Neural cell (in vitro differentiated cells): Measurements from ENCODE around the gene NCK1. TPM values are rescaled to one million over a fixed set of nuclear protein-coding genes. Genes with fewer than 3 reads are reported as not detected.

Experiments used
- H2AFZ ChIP-seq: fragments of 200-600, 300-800 bp; sonication (generic), shearing (Covaris generic); 2 replicates; pipeline ENCODE4 v1.6.0; 2014; ENCODE audit warnings: low read depth, mild to moderate bottlenecking, antibody characterized with exemption, low read length, moderate library complexity
- H3F3A ChIP-seq: fragments of 200-600 bp; shearing (Covaris generic); 2 replicates; pipeline ENCODE4 v1.6.1; 2016; ENCODE audit warnings: mild to moderate bottlenecking, moderate library complexity, mixed read lengths, antibody characterized with exemption, low read length; ENCODE audit not compliant: insufficient read depth, poor library complexity, severe bottlenecking
- H3K27ac ChIP-seq: fragments of 200-600, 300-800 bp; sonication (generic), shearing (Covaris generic); 2 replicates; pipeline ENCODE4 v1.5.1; 2014; ENCODE audit warnings: mild to moderate bottlenecking, low read length, moderate library complexity
- H3K27me3 ChIP-seq: fragments of 300-800, 200-600 bp; sonication (generic), shearing (Covaris generic); 2 replicates; pipeline ENCODE4 v1.6.0; 2014; ENCODE audit warnings: mild to moderate bottlenecking, low read depth, low read length, moderate library complexity; ENCODE audit not compliant: insufficient read depth
- H3K36me3 ChIP-seq: fragments of 300-800, 200-600 bp; sonication (generic), shearing (Covaris generic); 2 replicates; pipeline ENCODE4 v1.5.1; 2014; ENCODE audit warnings: mild to moderate bottlenecking, antibody characterized with exemption, low read length, moderate library complexity; ENCODE audit not compliant: insufficient read depth
- H3K4me2 ChIP-seq: fragments of 300-800, 200-600 bp; sonication (generic), shearing (Covaris generic); 2 replicates; pipeline ENCODE4 v1.6.0; 2014; ENCODE audit warnings: mild to moderate bottlenecking, low read length
- H3K4me3 ChIP-seq: fragments of 300-800, 200-600 bp; sonication (generic), shearing (Covaris generic); 2 replicates; pipeline ENCODE4 v1.5.1; 2014; ENCODE audit warnings: mild to moderate bottlenecking, low read length, moderate library complexity
- H3K79me2 ChIP-seq: fragments of 200-600 bp; shearing (Covaris generic); replicated peaks from 2 replicates; pipeline ENCODE4 v1.6.0; 2014; ENCODE audit warnings: mild to moderate bottlenecking, low read length, moderate library complexity; ENCODE audit not compliant: insufficient read depth
- H3K9ac ChIP-seq: fragments of 300-800, 200-600 bp; sonication (generic), shearing (Covaris generic); 2 replicates; pipeline ENCODE4 v1.6.1; 2016; ENCODE audit warnings: mild to moderate bottlenecking, low read length, mixed read lengths
- H3K9me2 ChIP-seq: fragments of 200-600 bp; shearing (Covaris generic); 2 replicates; pipeline ENCODE4 v1.6.1; 2016; ENCODE audit warnings: mild to moderate bottlenecking, low read length, mixed read lengths; ENCODE audit not compliant: insufficient read depth
- H3K9me3 ChIP-seq: fragments of 200-600, 300-800 bp; sonication (generic), shearing (Covaris generic); 2 replicates; pipeline ENCODE4 v1.6.1; 2016; ENCODE audit warnings: mild to moderate bottlenecking, mixed run types, low read length, moderate library complexity, mixed read lengths
- H4K20me1 ChIP-seq: fragments of 200-600 bp; shearing (Covaris generic); 2 replicates; pipeline ENCODE4 v1.6.1; 2016; ENCODE audit warnings: mild to moderate bottlenecking, mixed run types; ENCODE audit not compliant: insufficient read depth
- EP300 ChIP-seq: fragments of 450-650 bp; conservative IDR thresholded peaks from 2 replicates; pipeline ENCODE4 v1.6.1; 2014; ENCODE audit warnings: antibody characterized with exemption, mild to moderate bottlenecking, moderate library complexity; ENCODE audit not compliant: poor library complexity, severe bottlenecking
- EZH2 ChIP-seq: fragments of 200-600, 300-800 bp; shearing (Covaris generic), sonication (generic); IDR thresholded peaks from 2 replicates; pipeline ENCODE4 v1.6.1; 2014; ENCODE audit warnings: antibody characterized with exemption, low read length, borderline replicate concordance, mild to moderate bottlenecking; ENCODE audit not compliant: insufficient read depth, poor library complexity, severe bottlenecking
- MXI1 ChIP-seq: fragments of 450-650 bp; conservative IDR thresholded peaks from 2 replicates; pipeline ENCODE4 v1.6.1; 2014; ENCODE audit warnings: antibody characterized with exemption, mild to moderate bottlenecking; ENCODE audit not compliant: poor library complexity, severe bottlenecking
- POLR2AphosphoS5 ChIP-seq: IDR thresholded peaks from 2 replicates; pipeline ENCODE4 v1.6.1; 2012
- RAD21 ChIP-seq: fragments of 450-650 bp; conservative IDR thresholded peaks from 2 replicates; pipeline ENCODE4 v1.6.1; 2014; ENCODE audit warnings: antibody characterized with exemption, mild to moderate bottlenecking, moderate library complexity
- SMC3 ChIP-seq: fragments of 450-650 bp; conservative IDR thresholded peaks from 2 replicates; pipeline ENCODE4 v1.6.1; 2014; ENCODE audit warnings: antibody characterized with exemption, mild to moderate bottlenecking, moderate library complexity; ENCODE audit not compliant: poor library complexity
- TAF1 ChIP-seq: IDR thresholded peaks from 2 replicates; pipeline ENCODE4 v1.6.1; 2012; ENCODE audit warnings: low read depth
- polyA plus RNA-seq: library from polyadenylated mRNA; depleted of rRNA; stranded (reverse); fragments of >200 nt; gene quantifications from 2 replicates; pipeline ENCODE4 v1.2.3, GENCODE V29; 2014
- TF ChIP-seq, protein P1 (sequence below): IDR thresholded peaks from 2 replicates; pipeline ENCODE4 v1.6.1; 2012; ENCODE audit warnings: borderline replicate concordance
- TF ChIP-seq, protein P2 (sequence below): fragments of 450-650 bp; IDR thresholded peaks from 2 replicates; pipeline ENCODE4 v1.5.1; 2014; ENCODE audit warnings: antibody characterized with exemption, mild to moderate bottlenecking, moderate library complexity; ENCODE audit not compliant: poor library complexity, severe bottlenecking

NCK1 gene
- polyA plus RNA-seq, 1 donor from 2014 or later = 21.5 TPM

DNA sequence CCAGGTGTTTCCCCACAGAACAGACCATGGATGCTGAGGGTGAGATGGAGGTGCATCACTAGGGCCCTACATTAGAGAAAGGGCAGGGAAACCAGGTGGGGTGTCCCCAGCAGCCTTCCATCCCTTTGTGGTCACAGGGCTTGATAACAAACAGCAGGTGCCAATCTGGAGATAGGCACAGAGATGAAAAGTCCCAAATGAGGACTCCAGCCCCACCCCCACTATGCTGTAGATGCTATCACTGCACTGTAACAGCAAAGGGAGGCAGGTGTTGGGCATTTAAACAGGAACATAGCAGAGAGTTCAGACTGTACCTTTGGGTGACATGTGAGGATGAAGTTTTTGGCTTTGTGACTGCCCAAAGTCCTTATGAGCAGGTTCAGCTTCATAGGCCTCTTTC lies 117.2 kb downstream of the NCK1 start:
- H3K79me2 ChIP-seq = no peaks in the 10 kb centered on the region
- no peak overlapping the region for H3K4me2 ChIP-seq
- H3F3A ChIP-seq = no peaks in the 10 kb centered on the region
- TF ChIP-seq EP300 = no peak
- no peak for TF ChIP-seq SMC3
- no peak for TF ChIP-seq EZH2
- no peak for TF ChIP-seq TAF1
- no peak for TF ChIP-seq POLR2AphosphoS5
- no peak for TF ChIP-seq MXI1
- TF ChIP-seq, protein P1, sequence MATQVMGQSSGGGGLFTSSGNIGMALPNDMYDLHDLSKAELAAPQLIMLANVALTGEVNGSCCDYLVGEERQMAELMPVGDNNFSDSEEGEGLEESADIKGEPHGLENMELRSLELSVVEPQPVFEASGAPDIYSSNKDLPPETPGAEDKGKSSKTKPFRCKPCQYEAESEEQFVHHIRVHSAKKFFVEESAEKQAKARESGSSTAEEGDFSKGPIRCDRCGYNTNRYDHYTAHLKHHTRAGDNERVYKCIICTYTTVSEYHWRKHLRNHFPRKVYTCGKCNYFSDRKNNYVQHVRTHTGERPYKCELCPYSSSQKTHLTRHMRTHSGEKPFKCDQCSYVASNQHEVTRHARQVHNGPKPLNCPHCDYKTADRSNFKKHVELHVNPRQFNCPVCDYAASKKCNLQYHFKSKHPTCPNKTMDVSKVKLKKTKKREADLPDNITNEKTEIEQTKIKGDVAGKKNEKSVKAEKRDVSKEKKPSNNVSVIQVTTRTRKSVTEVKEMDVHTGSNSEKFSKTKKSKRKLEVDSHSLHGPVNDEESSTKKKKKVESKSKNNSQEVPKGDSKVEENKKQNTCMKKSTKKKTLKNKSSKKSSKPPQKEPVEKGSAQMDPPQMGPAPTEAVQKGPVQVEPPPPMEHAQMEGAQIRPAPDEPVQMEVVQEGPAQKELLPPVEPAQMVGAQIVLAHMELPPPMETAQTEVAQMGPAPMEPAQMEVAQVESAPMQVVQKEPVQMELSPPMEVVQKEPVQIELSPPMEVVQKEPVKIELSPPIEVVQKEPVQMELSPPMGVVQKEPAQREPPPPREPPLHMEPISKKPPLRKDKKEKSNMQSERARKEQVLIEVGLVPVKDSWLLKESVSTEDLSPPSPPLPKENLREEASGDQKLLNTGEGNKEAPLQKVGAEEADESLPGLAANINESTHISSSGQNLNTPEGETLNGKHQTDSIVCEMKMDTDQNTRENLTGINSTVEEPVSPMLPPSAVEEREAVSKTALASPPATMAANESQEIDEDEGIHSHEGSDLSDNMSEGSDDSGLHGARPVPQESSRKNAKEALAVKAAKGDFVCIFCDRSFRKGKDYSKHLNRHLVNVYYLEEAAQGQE = no peak
- TF ChIP-seq, protein P2, sequence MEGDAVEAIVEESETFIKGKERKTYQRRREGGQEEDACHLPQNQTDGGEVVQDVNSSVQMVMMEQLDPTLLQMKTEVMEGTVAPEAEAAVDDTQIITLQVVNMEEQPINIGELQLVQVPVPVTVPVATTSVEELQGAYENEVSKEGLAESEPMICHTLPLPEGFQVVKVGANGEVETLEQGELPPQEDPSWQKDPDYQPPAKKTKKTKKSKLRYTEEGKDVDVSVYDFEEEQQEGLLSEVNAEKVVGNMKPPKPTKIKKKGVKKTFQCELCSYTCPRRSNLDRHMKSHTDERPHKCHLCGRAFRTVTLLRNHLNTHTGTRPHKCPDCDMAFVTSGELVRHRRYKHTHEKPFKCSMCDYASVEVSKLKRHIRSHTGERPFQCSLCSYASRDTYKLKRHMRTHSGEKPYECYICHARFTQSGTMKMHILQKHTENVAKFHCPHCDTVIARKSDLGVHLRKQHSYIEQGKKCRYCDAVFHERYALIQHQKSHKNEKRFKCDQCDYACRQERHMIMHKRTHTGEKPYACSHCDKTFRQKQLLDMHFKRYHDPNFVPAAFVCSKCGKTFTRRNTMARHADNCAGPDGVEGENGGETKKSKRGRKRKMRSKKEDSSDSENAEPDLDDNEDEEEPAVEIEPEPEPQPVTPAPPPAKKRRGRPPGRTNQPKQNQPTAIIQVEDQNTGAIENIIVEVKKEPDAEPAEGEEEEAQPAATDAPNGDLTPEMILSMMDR = no peak
- no peak for TF ChIP-seq RAD21
- no peak overlapping the region for H3K27ac ChIP-seq
- H3K9ac ChIP-seq = no peak overlapping the region
- H3K4me3 ChIP-seq = no peak overlapping the region
- no peaks in the 10 kb centered on the region for H3K9me2 ChIP-seq
- H3K27me3 ChIP-seq = no peaks in the 10 kb centered on the region
- H4K20me1 ChIP-seq = no peaks in the 10 kb centered on the region
- no peaks in the 10 kb centered on the region for H3K9me3 ChIP-seq
- no peak overlapping the region for H2AFZ ChIP-seq
- H3K36me3 ChIP-seq = no peaks in the 10 kb centered on the region

- H3K4me2 ChIP-seq = no peak overlapping the region
Observed at GRCh38 chr3:136979684-136980083, 117.7 kb downstream of the NCK1 start.

More at GRCh38 chr3:136979684-136980083, 117.7 kb downstream of the NCK1 start:
- no peaks in the 10 kb centered on the region for H3K36me3 ChIP-seq
- H3K9ac ChIP-seq = no peak overlapping the region
- no peaks in the 10 kb centered on the region for H3K79me2 ChIP-seq
- H3K4me3 ChIP-seq = no peak overlapping the region
- no peaks in the 10 kb centered on the region for H3K9me3 ChIP-seq
- H3F3A ChIP-seq = no peaks in the 10 kb centered on the region
- TF ChIP-seq MXI1 = no peak
- TF ChIP-seq SMC3 = no peak
- no peak for TF ChIP-seq POLR2AphosphoS5
- TF ChIP-seq, protein P2 = no peak
- TF ChIP-seq EP300 = no peak
- TF ChIP-seq RAD21 = no peak
- no peaks in the 10 kb centered on the region for H3K27me3 ChIP-seq
- H2AFZ ChIP-seq = no peak overlapping the region
- H3K9me2 ChIP-seq = no peaks in the 10 kb centered on the region
- no peak overlapping the region for H3K27ac ChIP-seq
- H4K20me1 ChIP-seq = no peaks in the 10 kb centered on the region
